GM19467 (cell line): ENCODE measurements around the gene NOP14.
A peak's percentile ranks its signal among the peaks of the same experiment; 100 is the strongest.
"Not testable (repeated sequence)": the region's sequence is repeated elsewhere in the genome, so short reads cannot be mapped to it uniquely, and the experiment has no call there.

Experiments
- ATAC-seq: cut with Tn5 transposase; IDR thresholded peaks from one replicate; pipeline ENCODE4 v1.9.1; 2021; ENCODE audit warnings: mild to moderate bottlenecking, moderate library complexity; ENCODE audit not compliant: unreplicated experiment

NOP14 gene

DNA sequence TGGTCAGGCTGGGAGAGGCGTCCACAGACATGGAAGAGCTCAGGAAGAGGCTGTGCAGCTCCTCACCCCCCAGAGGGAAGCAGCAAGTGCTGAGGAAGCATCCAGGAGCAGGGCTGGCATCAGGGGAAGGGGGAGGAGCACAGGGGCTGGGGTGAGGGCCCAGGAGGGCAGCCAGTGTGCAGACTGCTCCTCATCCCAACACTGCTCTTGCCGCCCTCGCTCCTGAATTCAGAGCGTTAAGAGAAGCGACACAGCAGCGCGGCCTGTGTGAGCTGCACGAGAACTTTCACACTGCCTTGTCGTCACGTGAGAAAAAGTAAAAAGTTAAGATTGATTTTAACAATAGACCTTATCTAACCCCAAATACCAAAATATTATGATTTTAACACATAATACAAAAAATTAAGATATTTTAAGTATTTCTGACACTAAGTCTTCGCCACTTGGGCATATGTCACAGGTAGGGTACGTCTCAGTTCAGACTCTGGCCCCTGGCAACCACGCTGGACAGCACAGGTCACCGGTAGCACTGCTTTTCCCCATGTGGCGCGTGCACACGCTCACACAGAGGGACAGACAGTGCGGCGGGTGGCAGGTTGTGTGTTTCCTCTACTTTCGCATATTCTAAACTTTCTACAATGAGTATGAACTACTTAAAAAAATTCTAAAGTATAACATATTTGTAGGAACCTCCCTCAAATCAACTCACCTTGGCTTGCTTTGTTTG, 19.7 kb downstream of the NOP14 start:
- no peak for ATAC-seq

- no peak for ATAC-seq
These were observed 20.5 kb downstream of the NOP14 start for GRCh38 chr4:2942532-2943363.

GRCh38 chr4:2942037-2942531, 21.1 kb downstream of the NOP14 start:
- no peak for ATAC-seq

GRCh38 chr4:2941138-2942036, 21.8 kb downstream of the NOP14 start:
- ATAC-seq, result no peak

GRCh38 chr4:2940267-2941137, 22.7 kb downstream of the NOP14 start:
- ATAC-seq, result no peak

GRCh38 chr4:2939383-2940243, 23.6 kb downstream of the NOP14 start:
- no peak for ATAC-seq

GRCh38 chr4:2938906-2939305, 24.3 kb downstream of the NOP14 start:
- ATAC-seq, result no peak

GRCh38 chr4:2938411-2938810, 24.8 kb downstream of the NOP14 start:
- ATAC-seq, result not testable (repeated sequence)

DNA sequence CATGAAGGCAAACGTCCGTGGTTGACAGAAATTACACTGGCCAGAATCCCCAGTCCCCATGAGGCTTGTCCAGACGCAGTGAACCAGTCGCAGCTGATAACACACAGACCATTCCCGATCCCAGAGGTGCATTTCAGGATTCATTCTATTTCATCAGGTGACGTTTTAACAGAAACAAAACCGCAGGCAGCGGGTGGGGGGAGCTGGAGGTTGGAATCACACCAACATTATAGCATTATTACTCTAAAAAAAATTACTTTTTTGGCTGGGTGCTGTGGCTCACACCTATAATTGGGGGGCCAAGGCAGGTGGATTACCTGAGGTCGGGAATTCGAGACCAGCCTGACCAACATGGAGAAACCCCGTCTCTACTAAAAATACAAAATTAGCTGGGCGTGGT, 25.2 kb downstream of the NOP14 start:
- no peak for ATAC-seq

- no peak for ATAC-seq
These were observed 25.9 kb downstream of the NOP14 start for GRCh38 chr4:2937146-2937857.

DNA sequence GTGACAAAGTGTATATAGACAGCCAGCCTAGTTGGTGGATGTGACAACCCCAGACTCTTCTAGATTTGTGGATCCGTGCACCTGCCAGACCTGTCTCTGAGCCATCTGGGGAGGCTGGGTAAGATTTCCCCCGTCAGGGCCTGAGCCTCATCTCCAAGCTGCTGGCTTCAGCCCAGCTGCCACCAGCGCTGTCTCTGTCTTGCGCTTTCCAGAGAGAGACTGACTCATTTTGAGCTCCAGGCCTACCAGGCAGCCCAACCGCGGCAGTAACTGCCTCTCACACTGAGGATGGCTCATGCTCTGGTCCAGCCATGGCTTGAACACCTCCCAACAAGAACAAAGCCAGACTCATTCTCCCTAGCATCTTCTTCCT, 26.4 kb downstream of the NOP14 start:
- ATAC-seq, result no peak

DNA sequence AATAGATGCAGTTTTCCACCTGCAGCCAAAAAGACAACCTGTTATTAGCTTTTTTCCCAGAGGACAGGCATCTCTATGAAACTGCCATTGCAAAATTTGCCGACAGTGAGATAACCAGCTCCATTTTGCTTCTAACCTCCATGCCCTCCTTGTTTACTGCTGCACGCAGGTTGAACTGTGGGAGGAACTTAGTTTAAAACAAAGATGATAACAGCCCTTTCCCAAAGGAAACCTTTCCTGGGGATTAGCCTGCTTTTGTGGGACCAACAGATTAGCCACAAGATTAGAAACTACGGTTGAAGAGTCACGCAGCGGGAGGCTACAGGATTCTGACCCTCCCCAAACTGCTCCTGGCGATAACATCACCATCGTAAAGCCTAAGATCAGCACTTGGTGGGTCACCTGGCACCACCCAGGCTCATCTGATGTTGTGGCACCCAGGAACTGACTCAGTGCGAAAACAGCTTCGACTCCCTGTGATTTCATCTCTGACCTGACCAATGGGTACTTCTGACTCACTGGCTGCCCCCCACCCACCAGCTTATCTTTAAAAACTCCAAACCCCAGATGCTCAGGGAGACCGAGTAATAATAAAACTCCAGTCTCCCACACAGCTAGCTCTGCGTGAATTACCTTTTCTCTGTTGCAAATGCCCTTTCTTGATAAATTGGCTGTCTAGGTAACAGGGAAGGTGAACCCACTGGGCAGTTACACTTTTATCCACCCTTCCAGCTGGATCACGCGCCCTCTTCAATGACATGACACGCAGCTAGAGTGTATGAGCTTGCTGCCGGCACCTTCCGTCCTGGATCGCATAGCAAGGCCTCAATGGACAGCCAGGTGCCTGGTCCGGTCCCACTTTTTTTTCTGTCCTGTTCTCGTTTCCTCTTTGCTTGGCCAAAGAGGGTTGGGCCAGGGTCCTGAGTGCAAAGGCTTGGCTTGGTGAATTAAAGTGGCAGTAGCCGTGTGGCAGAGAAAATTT, 27.2 kb downstream of the NOP14 start:
- no peak for ATAC-seq

GRCh38 chr4:2934813-2935761, 28.1 kb downstream of the NOP14 start:
- peak; percentile 39 for ATAC-seq

DNA sequence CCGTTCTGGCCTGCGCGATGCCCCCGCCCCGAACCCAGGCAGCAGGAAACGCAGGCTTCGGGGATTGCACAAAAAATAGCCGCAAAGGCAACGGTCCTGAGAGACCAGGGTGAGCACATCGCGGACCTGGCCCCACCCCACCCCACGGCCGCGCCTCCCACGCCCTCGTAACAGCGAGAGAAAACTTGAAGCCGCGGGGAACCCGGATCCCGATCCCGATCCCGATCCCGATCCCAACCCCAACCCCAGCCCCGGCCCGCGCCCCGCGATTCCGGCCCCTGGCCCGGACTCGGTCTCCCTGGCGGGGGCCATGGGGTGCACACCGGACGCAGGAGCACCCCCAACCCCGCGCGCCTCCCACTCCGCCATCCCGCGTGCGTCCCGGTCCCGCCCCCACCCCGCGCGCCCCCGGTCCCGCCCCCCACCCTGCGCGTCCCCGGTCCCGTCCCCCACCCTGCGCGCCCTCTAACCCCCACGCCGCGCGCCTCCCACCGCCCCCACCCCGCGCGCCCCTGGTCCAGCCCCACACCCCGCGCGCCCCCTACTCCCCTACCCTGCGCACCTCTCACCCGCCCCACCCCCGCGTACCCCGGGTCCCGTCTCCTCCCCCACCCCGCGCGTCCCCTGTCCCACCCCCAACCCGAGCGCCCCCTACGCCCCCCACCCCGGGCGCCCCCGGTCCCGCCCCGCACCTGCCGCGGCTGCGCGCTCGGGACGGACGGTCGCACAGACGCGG, 29.0 kb downstream of the NOP14 start:
- no peak for ATAC-seq

GRCh38 chr4:2933566-2934076, 29.6 kb downstream of the NOP14 start:
- no peak for ATAC-seq
